Suprapubic skin (tissue), 4 donors: ENCODE measurements around the gene LTO1. TPM values are rescaled to one million over a fixed set of nuclear protein-coding genes. Genes with fewer than 3 reads are reported as not detected.
"Not testable (repeated sequence)": the region's sequence is repeated elsewhere in the genome, so short reads cannot be mapped to it uniquely, and the experiment has no call there.

Experiments used
- DNase-seq, 2 donors: peaks; one replicate each; pipeline ENCODE4 v3.0.0-alpha.2; 2019; ENCODE audit warnings: low spot score in 2 of 2
- H3K27ac ChIP-seq: fragments of 200-600 bp; sonication (generic); one replicate; pipeline ENCODE4 v1.5.1; 2019
- H3K27me3 ChIP-seq: fragments of 200-600 bp; sonication (generic); one replicate; pipeline ENCODE4 v1.5.1; 2019
- H3K36me3 ChIP-seq: fragments of 200-600 bp; sonication (generic); one replicate; pipeline ENCODE4 v1.5.1; 2019
- H3K4me1 ChIP-seq: fragments of 200-600 bp; sonication (generic); one replicate; pipeline ENCODE4 v1.5.1; 2019
- H3K4me3 ChIP-seq: fragments of 200-600 bp; sonication (generic); one replicate; pipeline ENCODE4 v1.5.1; 2019; ENCODE audit warnings: mild to moderate bottlenecking
- H3K9me3 ChIP-seq: fragments of 200-600 bp; sonication (generic); one replicate; pipeline ENCODE4 v1.5.1; 2019
- EP300 ChIP-seq: sonication (generic); formaldehyde crosslinking; IDR thresholded peaks from one replicate; pipeline ENCODE4 v1.6.1; 2017; ENCODE audit warnings: antibody characterized with exemption
- POLR2A ChIP-seq, 2 donors: fragments of 450-650 bp; IDR thresholded peaks; one replicate each; pipeline ENCODE4 v1.6.1; 2017; ENCODE audit warnings: antibody characterized with exemption in 2 of 2, mild to moderate bottlenecking in 2 of 2, moderate library complexity in 2 of 2
- POLR2AphosphoS5 ChIP-seq, 3 donors: sonication (generic); formaldehyde crosslinking; IDR thresholded peaks; one replicate each; pipeline ENCODE4 v1.6.1; 2017; ENCODE audit warnings: antibody characterized with exemption in 3 of 3
- WGBS: methylation state at CpG from one replicate; pipeline ENCODE4 v1.1.5; 2018; 5-methylcytosine and 5-hydroxymethylcytosine counted together
- total RNA-seq, 4 donors: library from RNA; depleted of rRNA; stranded (reverse); fragments of >200 nt; gene quantifications; one replicate each; pipeline ENCODE4 v1.1.0, GENCODE V29; 2016
- TF ChIP-seq, protein P1 (sequence below), 2 donors: fragments of 200-600 bp in 1 of 2; fragments of 450-650 bp in 1 of 2; sonication (generic) in 1 of 2; IDR thresholded peaks; one replicate each; pipeline ENCODE4 v1.5.1; 2016 to 2019; ENCODE audit warnings: antibody characterized with exemption in 2 of 2, mild to moderate bottlenecking in 1 of 2, moderate library complexity in 1 of 2

Gene LTO1
- total RNA-seq, 4 donors from 2014 or later, result 20.6 to 41.4 (median 22.7) TPM

DNA sequence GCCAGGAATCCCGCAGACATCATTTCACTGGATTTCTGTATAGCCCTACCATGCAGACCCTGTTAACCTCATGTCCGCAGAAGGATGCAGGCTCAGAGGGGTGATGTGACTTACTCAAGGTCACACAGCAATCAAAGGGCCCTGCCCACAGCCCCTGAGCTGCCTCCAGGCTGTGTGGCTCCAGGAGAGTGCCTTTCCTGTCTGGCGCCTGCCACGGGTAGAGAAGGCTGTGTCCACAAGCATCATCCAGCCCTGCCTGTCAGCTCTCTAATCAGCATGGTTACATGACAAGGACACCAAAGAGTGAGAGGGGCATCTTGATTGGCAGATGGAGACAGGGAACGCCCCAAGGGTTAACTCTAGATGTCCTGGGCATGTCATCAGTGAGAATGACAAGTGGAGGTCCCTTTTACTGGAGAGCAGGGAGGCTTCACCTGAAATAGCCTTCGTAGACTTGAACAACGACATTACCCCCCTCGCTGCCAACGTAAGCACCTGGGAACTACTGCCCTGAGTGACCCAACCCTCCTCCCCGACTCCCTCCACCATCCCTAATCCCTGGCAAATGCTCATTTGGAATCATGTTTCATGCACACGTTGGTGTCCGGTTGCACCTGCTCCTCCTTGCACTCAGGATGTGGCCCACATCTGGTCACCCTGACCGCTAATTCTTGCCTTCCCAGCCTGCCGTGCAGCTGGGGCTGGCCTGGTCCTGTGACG lies 21.8 kb upstream of the LTO1 start:
- 76% methylated on average over 13 of the region's 15 CpGs for WGBS
- TF ChIP-seq, protein P1, sequence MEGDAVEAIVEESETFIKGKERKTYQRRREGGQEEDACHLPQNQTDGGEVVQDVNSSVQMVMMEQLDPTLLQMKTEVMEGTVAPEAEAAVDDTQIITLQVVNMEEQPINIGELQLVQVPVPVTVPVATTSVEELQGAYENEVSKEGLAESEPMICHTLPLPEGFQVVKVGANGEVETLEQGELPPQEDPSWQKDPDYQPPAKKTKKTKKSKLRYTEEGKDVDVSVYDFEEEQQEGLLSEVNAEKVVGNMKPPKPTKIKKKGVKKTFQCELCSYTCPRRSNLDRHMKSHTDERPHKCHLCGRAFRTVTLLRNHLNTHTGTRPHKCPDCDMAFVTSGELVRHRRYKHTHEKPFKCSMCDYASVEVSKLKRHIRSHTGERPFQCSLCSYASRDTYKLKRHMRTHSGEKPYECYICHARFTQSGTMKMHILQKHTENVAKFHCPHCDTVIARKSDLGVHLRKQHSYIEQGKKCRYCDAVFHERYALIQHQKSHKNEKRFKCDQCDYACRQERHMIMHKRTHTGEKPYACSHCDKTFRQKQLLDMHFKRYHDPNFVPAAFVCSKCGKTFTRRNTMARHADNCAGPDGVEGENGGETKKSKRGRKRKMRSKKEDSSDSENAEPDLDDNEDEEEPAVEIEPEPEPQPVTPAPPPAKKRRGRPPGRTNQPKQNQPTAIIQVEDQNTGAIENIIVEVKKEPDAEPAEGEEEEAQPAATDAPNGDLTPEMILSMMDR (IDR thresholded peaks at IDR 0.05), result no peak
- no peak for TF ChIP-seq EP300
- no peak for TF ChIP-seq POLR2AphosphoS5 (IDR thresholded peaks at IDR 0.05)
- TF ChIP-seq POLR2A (IDR thresholded peaks at IDR 0.05), result no peak

DNA sequence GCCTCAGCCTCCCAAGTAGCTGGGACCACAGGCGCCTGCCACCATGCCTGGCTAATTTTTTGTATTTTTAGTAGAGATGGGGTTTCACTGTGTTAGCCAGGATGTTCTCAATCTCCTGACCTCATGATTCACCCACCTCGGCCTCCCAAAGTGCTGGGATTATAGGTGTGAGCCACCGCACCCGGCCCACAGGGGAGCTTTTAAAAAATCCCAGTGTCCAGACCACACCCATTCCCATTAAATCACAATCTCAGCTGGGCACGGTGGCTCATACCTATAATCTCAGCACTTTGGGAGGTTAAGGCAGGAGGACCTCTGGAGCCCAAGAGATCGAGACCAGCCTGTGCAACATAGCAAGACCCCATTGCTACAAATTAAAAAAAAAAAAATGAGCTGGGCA lies 20.8 kb upstream of the LTO1 start:
- H3K4me3 ChIP-seq, H3K36me3 ChIP-seq, H3K9me3 ChIP-seq, DNase-seq, H3K4me1 ChIP-seq, H3K27ac ChIP-seq: not testable (repeated sequence)
- 80% methylated on average over 6 of the region's 6 CpGs for WGBS
- peaks cover 55% of the 10 kb centered on the region for H3K27me3 ChIP-seq

More for the DNA sequence above, 21.8 kb upstream of the LTO1 start:
- Histone ChIP-seq H3K4me1 (no peaks in the 10 kb centered on the region), H3K4me3 (no peak overlapping the region), H3K27me3 (peaks cover 62% of the 10 kb centered on the region), H3K36me3 (no peaks in the 10 kb centered on the region), H3K27ac (no peak overlapping the region), H3K9me3 (no peaks in the 10 kb centered on the region)
- DNase-seq, result no peak

DNA sequence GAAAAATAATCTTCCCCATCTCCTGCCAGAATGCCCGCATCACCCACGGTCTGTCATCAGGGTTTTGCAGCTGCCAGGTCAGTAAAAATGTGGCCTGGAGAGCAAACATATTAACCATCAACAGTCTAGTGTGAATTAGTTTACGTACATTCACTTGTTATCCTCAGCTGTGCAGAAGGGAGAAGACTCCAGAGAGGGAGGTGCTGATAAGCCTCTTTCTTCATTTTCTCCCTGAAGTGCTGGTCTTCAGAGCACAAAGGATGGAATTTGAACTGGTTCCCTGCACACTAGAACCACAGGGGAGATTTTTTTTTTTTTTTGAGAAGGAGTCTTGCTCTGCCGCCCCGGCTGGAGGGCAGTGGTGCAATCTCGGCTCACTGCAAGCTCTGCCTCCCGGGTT lies 20.4 kb upstream of the LTO1 start:
- 78% methylated on average over 7 of the region's 7 CpGs for WGBS
- no peak overlapping the region for H3K27ac ChIP-seq
- TF ChIP-seq EP300 (no peak), POLR2AphosphoS5 (IDR thresholded peaks at IDR 0.05) (no peak)
- no peak for DNase-seq
- no peaks in the 10 kb centered on the region for H3K36me3 ChIP-seq
- H3K9me3 ChIP-seq, result no peaks in the 10 kb centered on the region
- H3K4me1 ChIP-seq, result no peaks in the 10 kb centered on the region
- H3K4me3 ChIP-seq, result no peak overlapping the region
- H3K27me3 ChIP-seq, result peaks cover 51% of the 10 kb centered on the region

DNA sequence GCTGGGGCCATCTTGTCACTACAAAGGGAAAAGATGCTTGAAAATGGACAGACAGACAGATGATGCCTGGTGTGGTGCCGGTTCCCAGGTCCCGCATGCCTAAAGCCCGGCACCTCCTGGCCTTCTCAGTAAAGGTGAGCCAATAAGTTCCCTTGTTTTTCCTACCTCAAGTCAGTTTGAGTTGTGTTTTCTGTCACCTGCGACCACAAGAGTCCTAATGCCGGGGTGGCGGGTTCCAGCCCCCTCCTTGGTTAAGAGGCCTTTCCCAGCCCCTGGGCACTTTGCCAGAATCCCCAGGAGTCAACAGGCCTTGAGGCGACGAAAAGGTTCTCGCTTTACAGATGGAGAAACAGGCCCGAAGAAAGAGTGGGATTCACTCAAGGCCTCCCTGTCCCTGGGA lies 19.6 kb upstream of the LTO1 start:
- WGBS, result 78% methylated on average over 7 of the region's 10 CpGs
- Histone ChIP-seq H3K27ac (no peak overlapping the region), H3K27me3 (peaks cover 48% of the 10 kb centered on the region), H3K4me1 (no peaks in the 10 kb centered on the region), H3K9me3 (no peaks in the 10 kb centered on the region), H3K36me3 (no peaks in the 10 kb centered on the region), H3K4me3 (no peak overlapping the region)
- no peak for DNase-seq
- TF ChIP-seq, protein P1 (IDR thresholded peaks at IDR 0.05), result no peak
- TF ChIP-seq EP300 (no peak), POLR2AphosphoS5 (IDR thresholded peaks at IDR 0.05) (no peak), POLR2A (IDR thresholded peaks at IDR 0.05) (no peak)

DNA sequence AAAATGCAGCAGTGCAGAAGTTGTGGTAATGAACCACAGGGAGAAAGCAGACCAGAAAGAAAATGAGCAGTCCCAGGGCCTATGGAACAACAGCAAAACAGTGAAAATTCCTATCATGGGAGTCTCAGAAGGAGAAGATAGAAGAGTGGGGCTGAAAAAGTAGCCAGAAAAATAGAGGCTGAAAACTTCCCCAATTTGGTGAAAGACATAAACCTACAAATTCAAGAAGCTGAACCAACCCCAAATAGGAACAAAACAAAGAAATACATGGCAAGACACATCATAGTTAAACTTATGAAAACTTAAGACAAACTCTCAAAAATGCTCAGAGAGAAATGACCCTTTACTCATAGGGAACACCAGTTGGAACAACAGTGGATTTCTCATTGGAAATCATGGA lies 17.3 kb upstream of the LTO1 start:
- Histone ChIP-seq H3K27ac (no peak overlapping the region), H3K27me3 (peaks cover 37% of the 10 kb centered on the region), H3K36me3 (no peaks in the 10 kb centered on the region), H3K4me1 (no peaks in the 10 kb centered on the region), H3K9me3 (no peaks in the 10 kb centered on the region), H3K4me3 (no peak overlapping the region)
- no peak for TF ChIP-seq POLR2A (IDR thresholded peaks at IDR 0.05)
- TF ChIP-seq, protein P1 (IDR thresholded peaks at IDR 0.05), result no peak
- TF ChIP-seq EP300, result no peak
- no peak for TF ChIP-seq POLR2AphosphoS5 (IDR thresholded peaks at IDR 0.05)
- DNase-seq, result no peak

DNA sequence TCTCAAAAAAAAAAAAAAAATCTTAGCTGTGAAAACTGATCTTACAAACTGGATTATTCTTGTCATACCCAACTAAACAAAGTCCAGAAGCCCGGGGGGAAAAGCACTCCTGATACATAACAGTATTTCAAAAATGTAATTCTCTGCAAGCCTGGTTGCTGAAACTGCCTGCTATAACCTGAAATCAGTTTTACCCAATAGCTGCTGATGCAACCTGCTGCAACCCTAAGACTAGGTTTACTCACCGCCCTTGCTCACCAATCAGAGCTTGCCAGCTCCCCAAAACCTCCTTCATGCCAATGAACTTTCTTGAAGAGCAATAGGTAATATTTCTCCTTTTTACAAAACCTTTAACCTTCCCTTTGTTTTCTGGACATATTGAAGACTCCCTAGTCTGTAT lies 16.3 kb upstream of the LTO1 start:
- no peak for DNase-seq
- no peaks in the 10 kb centered on the region for H3K36me3 ChIP-seq
- H3K27ac ChIP-seq, result no peak overlapping the region
- 73% methylated on average over 2 of the region's 2 CpGs for WGBS
- TF ChIP-seq, protein P1 (IDR thresholded peaks at IDR 0.05), result no peak
- TF ChIP-seq POLR2AphosphoS5 (IDR thresholded peaks at IDR 0.05), result no peak
- TF ChIP-seq POLR2A (IDR thresholded peaks at IDR 0.05), result no peak
- no peak for TF ChIP-seq EP300
- no peak overlapping the region for H3K4me3 ChIP-seq
- peaks cover 34% of the 10 kb centered on the region for H3K27me3 ChIP-seq
- H3K9me3 ChIP-seq, result no peaks in the 10 kb centered on the region
- H3K4me1 ChIP-seq, result no peaks in the 10 kb centered on the region
